K562 (cell line): ENCODE results near the gene HEPHL1.

Experiments
- CHD1 ChIP-seq: fragments of 200-600 bp; sonication (generic); IDR thresholded peaks from one replicate; pipeline ENCODE4 v1.6.1; 2012; ENCODE audit warnings: mild to moderate bottlenecking, moderate library complexity, low read length, inconsistent platforms
- ESRRA ChIP-seq: fragments of 450-650 bp; IDR thresholded peaks from 2 replicates; pipeline ENCODE4 v1.6.1; 2014; ENCODE audit warnings: low read depth, mild to moderate bottlenecking, moderate library complexity, borderline replicate concordance
- EZH2 ChIP-seq: IDR thresholded peaks from 2 replicates; pipeline ENCODE4 v1.6.1; 2012; ENCODE audit warnings: low read depth, mild to moderate bottlenecking, inconsistent platforms, low read length, borderline replicate concordance
- MYC ChIP-seq, 2 experiments: fragments of 250-450 bp in 1 of 2; sonication (Bioruptor Pico) in 1 of 2; IDR thresholded peaks; 2 replicates each; pipeline versions ENCODE4 v1.5.1 to v1.6.1; 2012 to 2021; ENCODE audit warnings: low read depth in 2 of 2, borderline replicate concordance in 1 of 2, improper control_type of control experiment in 1 of 2, low read length in 1 of 2, mild to moderate bottlenecking in 1 of 2, moderate library complexity in 1 of 2
- NR3C1 ChIP-seq: sonication (generic); formaldehyde crosslinking; IDR thresholded peaks from 2 replicates; pipeline ENCODE4 v1.8.1; 2022; ENCODE audit warnings: missing genetic modification reagents
- POLR2AphosphoS5 ChIP-seq: IDR thresholded peaks from 2 replicates; pipeline ENCODE4 v1.6.1; 2011; ENCODE audit warnings: mild to moderate bottlenecking, low read depth, low read length, moderate library complexity; ENCODE audit not compliant: control insufficient read depth, insufficient read depth
- TF ChIP-seq, protein P1 (sequence below): fragments of 250-450 bp; sonication (Bioruptor Pico); IDR thresholded peaks from 2 replicates; pipeline ENCODE4 v1.5.1; 2021; ENCODE audit warnings: mild to moderate bottlenecking
- TF ChIP-seq, protein P2 (sequence below), 3 experiments: IDR thresholded peaks in 2 of 3; conservative IDR thresholded peaks in 1 of 3; 2 replicates each; pipeline ENCODE4 v1.5.1; 2011 to 2012; ENCODE audit warnings: low read length in 3 of 3, mild to moderate bottlenecking in 3 of 3, control low read depth in 2 of 3, improper control_type of control experiment in 1 of 3, inconsistent platforms in 1 of 3, low read depth in 1 of 3, mixed read lengths in 1 of 3, moderate library complexity in 1 of 3; ENCODE audit not compliant: insufficient read depth in 2 of 3

DNA sequence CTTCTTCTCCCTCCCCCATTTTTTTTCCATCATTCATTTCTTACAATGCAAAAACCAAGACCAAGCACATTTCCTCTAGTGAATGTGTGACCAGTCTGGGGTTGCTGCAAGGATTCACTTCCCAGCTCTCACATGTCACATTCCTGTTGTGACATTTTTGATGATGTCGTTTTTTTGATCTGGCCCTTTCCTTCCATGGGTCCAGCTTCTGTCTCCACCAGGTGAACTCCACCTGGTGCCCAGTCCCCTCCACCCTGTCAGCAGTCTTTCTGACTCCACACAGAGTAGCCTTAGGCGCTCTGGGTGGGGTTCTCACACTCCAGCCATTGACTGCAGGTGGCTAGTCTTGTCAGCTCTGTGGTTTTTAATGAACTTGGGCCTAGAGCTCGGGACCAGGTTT is 123.1 kb downstream of the HEPHL1 start:
- TF ChIP-seq, protein P1, sequence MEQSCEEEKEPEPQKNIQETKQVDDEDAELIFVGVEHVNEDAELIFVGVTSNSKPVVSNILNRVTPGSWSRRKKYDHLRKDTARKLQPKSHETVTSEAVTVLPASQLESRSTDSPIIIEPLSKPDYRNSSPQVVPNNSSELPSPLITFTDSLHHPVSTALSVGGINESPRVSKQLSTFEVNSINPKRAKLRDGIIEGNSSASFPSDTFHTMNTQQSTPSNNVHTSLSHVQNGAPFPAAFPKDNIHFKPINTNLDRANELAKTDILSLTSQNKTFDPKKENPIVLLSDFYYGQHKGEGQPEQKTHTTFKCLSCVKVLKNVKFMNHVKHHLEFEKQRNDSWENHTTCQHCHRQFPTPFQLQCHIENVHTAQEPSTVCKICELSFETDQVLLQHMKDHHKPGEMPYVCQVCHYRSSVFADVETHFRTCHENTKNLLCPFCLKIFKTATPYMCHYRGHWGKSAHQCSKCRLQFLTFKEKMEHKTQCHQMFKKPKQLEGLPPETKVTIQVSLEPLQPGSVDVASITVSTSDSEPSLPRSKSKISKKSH, result no peak
- TF ChIP-seq CHD1 (no peak), POLR2AphosphoS5 (no peak), EZH2 (no peak), ESRRA (no peak), MYC (IDR thresholded peaks at IDR 0.05; ENCODE audit: low read depth, low read length) (no peak), MYC (CRISPR knock-in tag; IDR thresholded peaks at IDR 0.05; ENCODE audit: borderline replicate concordance, low read depth) (no peak), NR3C1 (no peak)
- TF ChIP-seq, protein P2, sequence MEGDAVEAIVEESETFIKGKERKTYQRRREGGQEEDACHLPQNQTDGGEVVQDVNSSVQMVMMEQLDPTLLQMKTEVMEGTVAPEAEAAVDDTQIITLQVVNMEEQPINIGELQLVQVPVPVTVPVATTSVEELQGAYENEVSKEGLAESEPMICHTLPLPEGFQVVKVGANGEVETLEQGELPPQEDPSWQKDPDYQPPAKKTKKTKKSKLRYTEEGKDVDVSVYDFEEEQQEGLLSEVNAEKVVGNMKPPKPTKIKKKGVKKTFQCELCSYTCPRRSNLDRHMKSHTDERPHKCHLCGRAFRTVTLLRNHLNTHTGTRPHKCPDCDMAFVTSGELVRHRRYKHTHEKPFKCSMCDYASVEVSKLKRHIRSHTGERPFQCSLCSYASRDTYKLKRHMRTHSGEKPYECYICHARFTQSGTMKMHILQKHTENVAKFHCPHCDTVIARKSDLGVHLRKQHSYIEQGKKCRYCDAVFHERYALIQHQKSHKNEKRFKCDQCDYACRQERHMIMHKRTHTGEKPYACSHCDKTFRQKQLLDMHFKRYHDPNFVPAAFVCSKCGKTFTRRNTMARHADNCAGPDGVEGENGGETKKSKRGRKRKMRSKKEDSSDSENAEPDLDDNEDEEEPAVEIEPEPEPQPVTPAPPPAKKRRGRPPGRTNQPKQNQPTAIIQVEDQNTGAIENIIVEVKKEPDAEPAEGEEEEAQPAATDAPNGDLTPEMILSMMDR (IDR thresholded peaks at IDR 0.05 in 2 of 3, conservative IDR thresholded peaks at IDR 0.05 in 1 of 3; ENCODE audit: insufficient read depth in 2 of 3, low read depth in 1 of 3, low read length in 3 of 3), result no peak
